ENCODE results near the gene LRRC66. TPM values are rescaled to one million over a fixed set of nuclear protein-coding genes. Genes with fewer than 3 reads are reported as not detected.
A peak's percentile ranks its signal among the peaks of the same experiment; 100 is the strongest.

The LRRC66 gene
- total and polyA plus RNA-seq, 11 donors = 0.11 to 0.56 (median 0.27) TPM

DNA sequence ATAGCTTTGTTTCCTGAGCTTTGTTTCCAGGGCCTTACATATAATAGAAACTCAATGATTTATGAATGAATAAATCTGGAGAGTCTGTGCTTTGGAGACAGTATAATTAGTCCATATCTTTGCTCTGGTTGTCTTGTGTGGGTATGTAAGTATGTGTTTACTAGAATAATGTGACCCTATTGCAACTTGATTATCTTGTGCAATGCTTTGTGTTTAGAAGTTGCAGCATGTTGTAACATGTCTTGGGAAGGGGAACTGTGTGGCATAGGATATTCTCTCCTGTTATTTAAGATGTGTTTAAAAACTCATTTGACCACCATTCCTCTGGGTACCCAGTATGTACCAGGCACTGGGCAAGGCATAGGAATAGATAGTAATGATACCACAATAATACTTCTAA, 37.0 kb upstream of the LRRC66 start:
- Histone ChIP-seq H3K4me1 (peaks cover 0 to 24% (median 12%) of the 10 kb centered on the region in 12 donors), H3K27ac (no peak overlapping the region), H3K9me3 (no peaks in the 10 kb centered on the region), H3K36me3 (no peaks in the 10 kb centered on the region), H3K27me3 (peaks cover 0 to 18% (median 0%) of the 10 kb centered on the region in 9 donors), H3K4me3 (no peak overlapping the region)
- DNase-seq (no peak), ATAC-seq (no peak)
- no peak for TF ChIP-seq POLR2A (IDR thresholded peaks at IDR 0.05)
- TF ChIP-seq, protein P1, sequence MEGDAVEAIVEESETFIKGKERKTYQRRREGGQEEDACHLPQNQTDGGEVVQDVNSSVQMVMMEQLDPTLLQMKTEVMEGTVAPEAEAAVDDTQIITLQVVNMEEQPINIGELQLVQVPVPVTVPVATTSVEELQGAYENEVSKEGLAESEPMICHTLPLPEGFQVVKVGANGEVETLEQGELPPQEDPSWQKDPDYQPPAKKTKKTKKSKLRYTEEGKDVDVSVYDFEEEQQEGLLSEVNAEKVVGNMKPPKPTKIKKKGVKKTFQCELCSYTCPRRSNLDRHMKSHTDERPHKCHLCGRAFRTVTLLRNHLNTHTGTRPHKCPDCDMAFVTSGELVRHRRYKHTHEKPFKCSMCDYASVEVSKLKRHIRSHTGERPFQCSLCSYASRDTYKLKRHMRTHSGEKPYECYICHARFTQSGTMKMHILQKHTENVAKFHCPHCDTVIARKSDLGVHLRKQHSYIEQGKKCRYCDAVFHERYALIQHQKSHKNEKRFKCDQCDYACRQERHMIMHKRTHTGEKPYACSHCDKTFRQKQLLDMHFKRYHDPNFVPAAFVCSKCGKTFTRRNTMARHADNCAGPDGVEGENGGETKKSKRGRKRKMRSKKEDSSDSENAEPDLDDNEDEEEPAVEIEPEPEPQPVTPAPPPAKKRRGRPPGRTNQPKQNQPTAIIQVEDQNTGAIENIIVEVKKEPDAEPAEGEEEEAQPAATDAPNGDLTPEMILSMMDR (IDR thresholded peaks at IDR 0.05) = no peak
- intact Hi-C loops (cut with DNase I) = no loop called here

DNA sequence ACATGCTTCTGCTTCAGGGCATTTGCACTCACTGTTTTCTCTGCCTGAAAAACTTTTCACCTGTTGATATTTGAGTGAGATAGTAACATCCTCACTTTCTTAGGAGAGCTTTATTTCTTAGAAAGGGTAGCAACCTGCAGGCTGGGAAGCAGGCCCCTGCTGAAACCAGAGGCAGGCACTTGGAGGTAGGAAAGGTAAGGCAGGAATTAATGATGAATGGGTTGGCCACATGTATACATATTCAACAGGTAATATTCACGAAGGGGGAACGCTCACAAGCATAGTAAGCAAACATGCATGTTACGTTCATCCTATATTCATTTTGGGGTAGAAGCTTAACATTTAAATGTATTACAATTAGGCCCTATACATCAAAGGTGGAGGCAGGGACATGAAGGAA, 34.1 kb upstream of the LRRC66 start:
- WGBS, 4 donors = 93 to 97% (median 96%) methylated on average over 3 of the region's 3 CpGs
- ATAC-seq = no peak

DNA sequence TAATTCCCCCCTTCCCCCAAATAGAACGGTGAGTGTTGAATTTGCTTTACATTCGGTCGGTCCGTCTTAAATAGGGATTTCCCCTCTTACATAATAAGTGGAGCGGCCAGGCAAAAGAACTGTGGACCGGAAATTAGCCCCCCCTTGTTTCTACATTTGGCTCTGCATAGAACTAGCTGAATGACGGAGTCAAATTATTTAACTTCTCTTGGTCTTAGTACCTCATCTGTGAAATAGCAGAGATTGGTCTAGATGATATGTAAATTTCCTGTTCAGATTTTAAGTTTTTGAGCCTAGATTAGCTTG, 32.3 kb upstream of the LRRC66 start:
- Histone ChIP-seq H3K9me3 (no peaks in the 10 kb centered on the region), H3K4me3 (peak overlapping the region in 11 of 12 donors; percentile 54 to 81 (median 67)), H3K27ac (peak overlapping the region in 8 of 12 donors; percentile 42 to 80 (median 64)), H3K4me1 (peaks cover 0 to 19% (median 7%) of the 10 kb centered on the region in 12 donors), H3K27me3 (peaks cover 0 to 57% (median 0%) of the 10 kb centered on the region in 9 donors), H3K36me3 (no peaks in the 10 kb centered on the region)
- DNase-seq (peak in 2 of 5 donors; percentile 28 to 29), ATAC-seq (peak in 3 of 4 donors; percentile 28 to 78 (median 39))
- TF ChIP-seq POLR2A (IDR thresholded peaks at IDR 0.05) = no peak
- TF ChIP-seq, protein P1 (IDR thresholded peaks at IDR 0.05) = no peak
- intact Hi-C loops (cut with DNase I) = no loop called here
- 30 to 40% (median 36%) methylated on average over 7 of the region's 7 CpGs for WGBS, 4 donors

More for the DNA sequence above, 34.1 kb upstream of the LRRC66 start:
- no peak for DNase-seq
- intact Hi-C loops (cut with DNase I) = loop anchor here in 1 of 10 donors (2.0 kb wide), 1 partner anchor 15 kb away; the partner anchor contains the start of gene SGCB
- Histone ChIP-seq H3K27ac (no peak overlapping the region), H3K4me1 (peaks cover 4 to 25% (median 16%) of the 10 kb centered on the region in 12 donors), H3K36me3 (no peaks in the 10 kb centered on the region), H3K4me3 (no peak overlapping the region), H3K27me3 (peaks cover 0 to 45% (median 0%) of the 10 kb centered on the region in 9 donors), H3K9me3 (no peaks in the 10 kb centered on the region)
- TF ChIP-seq POLR2A (IDR thresholded peaks at IDR 0.05) = no peak
- TF ChIP-seq, protein P1 (IDR thresholded peaks at IDR 0.05) = no peak

DNA sequence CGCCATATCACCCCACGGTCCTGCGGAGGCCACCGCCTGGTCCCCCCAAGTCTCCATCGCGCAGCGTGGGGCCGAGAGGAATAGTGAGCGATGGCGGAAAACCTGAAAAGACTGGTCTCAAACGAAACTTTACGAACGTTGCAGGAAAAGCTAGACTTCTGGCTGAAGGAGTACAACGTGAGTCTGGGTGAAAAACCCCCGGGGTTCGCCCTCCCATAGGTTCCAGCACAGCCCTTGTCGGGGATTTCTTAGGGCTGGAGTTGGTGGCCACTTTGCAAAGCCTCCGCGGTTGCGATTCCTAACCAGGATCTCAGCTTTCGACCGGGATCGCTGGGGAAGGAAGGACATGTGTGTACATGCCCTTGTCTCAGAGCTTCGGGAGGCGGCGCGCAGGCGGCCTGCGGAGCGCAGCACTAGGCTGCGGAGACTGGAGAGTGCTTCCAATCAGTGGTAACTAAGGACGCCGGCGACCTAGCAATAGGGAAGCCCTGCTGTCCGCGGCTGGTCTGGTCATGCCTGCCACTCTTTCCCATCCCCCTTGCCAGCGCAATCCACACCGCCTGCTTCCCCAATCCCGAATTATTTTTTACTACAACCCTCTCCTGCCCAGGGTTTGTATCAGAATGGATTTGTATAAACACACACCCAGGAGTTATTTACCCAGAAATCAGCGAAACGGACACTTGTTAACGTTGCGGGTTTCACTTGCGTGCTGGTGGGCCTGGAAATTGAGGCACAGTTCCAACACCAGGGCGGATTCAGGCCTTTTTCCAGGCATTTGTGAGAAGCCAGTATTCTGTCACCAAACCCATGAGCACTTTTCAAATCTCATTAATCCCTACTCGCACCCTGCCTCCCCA, 31.7 kb upstream of the LRRC66 start:
- DNase-seq (peak; percentile 68 to 86 (median 79)), ATAC-seq (peak; percentile 85 to 97 (median 92))
- no peaks in the 10 kb centered on the region for H3K36me3 ChIP-seq
- H3K27me3 ChIP-seq = peaks cover 0 to 57% (median 0%) of the 10 kb centered on the region in 9 donors
- H3K9me3 ChIP-seq = no peaks in the 10 kb centered on the region
- H3K4me3 ChIP-seq = peak overlapping the region; percentile 39 to 81 (median 64)
- H3K27ac ChIP-seq = peak overlapping the region; percentile 8 to 80 (median 52)
- TF ChIP-seq, protein P1 (IDR thresholded peaks at IDR 0.05) = no peak
- TF ChIP-seq POLR2A (IDR thresholded peaks at IDR 0.05) = no peak
- peaks cover 0 to 19% (median 7%) of the 10 kb centered on the region in 12 donors for H3K4me1 ChIP-seq
- intact Hi-C loops (cut with DNase I) = no loop called here
- 6 to 8% (median 8%) methylated on average over 42 to 46 of the region's 46 CpGs for WGBS, 4 donors

Measured in heart left ventricle (tissue), 16 donors.